Endodermal cell (in vitro differentiated cells): ENCODE measurements around the gene PPFIA2. TPM values are rescaled to one million over a fixed set of nuclear protein-coding genes. Genes with fewer than 3 reads are reported as not detected.

ENCODE experiments used
- DNase-seq: peaks from one replicate; pipeline ENCODE4 v3.0.0-alpha.2; 2017
- H3K27ac ChIP-seq: 2 replicates; pipeline ENCODE4 v1.5.1; 2013; ENCODE audit warnings: mild to moderate bottlenecking, low read depth, low read length, moderate library complexity
- H3K27me3 ChIP-seq: 2 replicates; pipeline ENCODE4 v1.6.1; 2013; ENCODE audit warnings: mild to moderate bottlenecking, low read length, moderate library complexity; ENCODE audit not compliant: insufficient read depth, control insufficient read depth, poor library complexity, severe bottlenecking
- H3K36me3 ChIP-seq: 2 replicates; pipeline ENCODE4 v1.7.0; 2013; ENCODE audit warnings: mild to moderate bottlenecking, low read length, moderate library complexity; ENCODE audit not compliant: control insufficient read depth, insufficient read depth
- H3K4me1 ChIP-seq: one replicate; pipeline ENCODE4 v1.7.0; 2013; ENCODE audit warnings: low read length; ENCODE audit not compliant: control insufficient read depth, insufficient read depth
- H3K4me3 ChIP-seq: 2 replicates; pipeline ENCODE4 v1.5.1; 2013; ENCODE audit warnings: mild to moderate bottlenecking, low read length, moderate library complexity
- H3K9ac ChIP-seq: 2 replicates; pipeline ENCODE4 v1.6.1; 2013; ENCODE audit warnings: mild to moderate bottlenecking, low read length, moderate library complexity; ENCODE audit not compliant: poor library complexity, severe bottlenecking; ENCODE audit errors: extremely low read depth
- H3K9me3 ChIP-seq: 2 replicates; pipeline ENCODE4 v1.6.1; 2013; ENCODE audit warnings: mild to moderate bottlenecking, low read length, moderate library complexity; ENCODE audit not compliant: control insufficient read depth
- H3K27ac Mint-ChIP-seq: 2 replicates; pipeline ENCODE4 v1.8.0; 2020; ENCODE audit warnings: mixed read lengths
- H3K27me3 Mint-ChIP-seq: 2 replicates; pipeline ENCODE4 v1.8.0; 2021; ENCODE audit warnings: mild to moderate bottlenecking, mixed read lengths; ENCODE audit not compliant: insufficient read depth
- H3K36me3 Mint-ChIP-seq: 2 replicates; pipeline ENCODE4 v1.8.0; 2020; ENCODE audit warnings: low read depth, mixed read lengths
- H3K4me1 Mint-ChIP-seq: 2 replicates; pipeline ENCODE4 v1.8.0; 2020; ENCODE audit warnings: mixed read lengths
- H3K4me3 Mint-ChIP-seq: 2 replicates; pipeline ENCODE4 v1.8.0; 2020; ENCODE audit warnings: mild to moderate bottlenecking, moderate library complexity, mixed read lengths
- H3K9me3 Mint-ChIP-seq: 2 replicates; pipeline ENCODE4 v1.8.0; 2020; ENCODE audit warnings: mild to moderate bottlenecking, mixed read lengths
- CTCF ChIP-seq: fragments of 200-600 bp; sonication (generic); conservative IDR thresholded peaks from 2 replicates; pipeline ENCODE4 v1.5.0; 2021; ENCODE audit warnings: antibody characterized with exemption, mild to moderate bottlenecking
- WGBS, 2 experiments: methylation state at CpG; one replicate each; pipeline versions ENCODE4 v1.1.5 to v1.1.7; 2013; ENCODE audit warnings: missing lambda C conversion rate in 2 of 2, mixed read lengths in 1 of 2; ENCODE audit not compliant: insufficient coverage in 1 of 2, insufficient read length in 1 of 2; 5-methylcytosine and 5-hydroxymethylcytosine counted together
- total RNA-seq, 2 donors: library from RNA; stranded (reverse); fragmentation: NEBNext Ultra II Directional in 1 of 2; extraction: Animal tissue kit (Norgen Biotek cat#: 25700) in 1 of 2; gene quantifications; 2 replicates in 1 of 2; 3 replicates in 1 of 2; pipeline ENCODE4 v1.2.1, GENCODE V29; 2021

The PPFIA2 gene
- total RNA-seq, 2 donors from 2014 or later: 1.2 TPM; not detected in 1

- peaks cover 11% of the 10 kb centered on the region for H3K4me1 Mint-ChIP-seq
- no peaks in the 10 kb centered on the region for H3K9me3 ChIP-seq
- peaks cover 10% of the 10 kb centered on the region for H3K36me3 Mint-ChIP-seq
- no peak overlapping the region for H3K27ac Mint-ChIP-seq
- H3K27me3 ChIP-seq: no peaks in the 10 kb centered on the region
- WGBS, 2 experiments: 75% methylated on average over 3 of the region's 4 CpGs; no CpG with 5 or more reads in 1 of the 2 experiments
- H3K9me3 Mint-ChIP-seq: no peaks in the 10 kb centered on the region
- H3K27ac ChIP-seq: no peak overlapping the region
- DNase-seq: no peak
- no peak overlapping the region for H3K4me3 Mint-ChIP-seq
- no peaks in the 10 kb centered on the region for H3K4me1 ChIP-seq
- TF ChIP-seq CTCF: peak; percentile 81
- H3K4me3 ChIP-seq: no peak overlapping the region
- H3K9ac ChIP-seq: no peak overlapping the region
- peaks cover 13% of the 10 kb centered on the region for H3K36me3 ChIP-seq
- no peaks in the 10 kb centered on the region for H3K27me3 Mint-ChIP-seq
These were observed 501.1 kb downstream of the PPFIA2 start for GRCh38 chr12:81257947-81258551.

- WGBS, 2 experiments: 94 to 100% methylated on average over 1 to 2 of the region's 2 CpGs
- Histone ChIP-seq H3K27me3 (no peaks in the 10 kb centered on the region), H3K9me3 (no peaks in the 10 kb centered on the region), H3K36me3 (peaks cover 13% of the 10 kb centered on the region), H3K4me3 (no peak overlapping the region), H3K27ac (no peak overlapping the region), H3K4me1 (no peaks in the 10 kb centered on the region), H3K9ac (no peak overlapping the region)
- Mint-ChIP-seq H3K4me3 (no peak overlapping the region), H3K9me3 (no peaks in the 10 kb centered on the region), H3K27me3 (no peaks in the 10 kb centered on the region), H3K36me3 (peaks cover 10% of the 10 kb centered on the region), H3K27ac (no peak overlapping the region), H3K4me1 (peaks cover 12% of the 10 kb centered on the region)
- peak; percentile 53 for DNase-seq
- TF ChIP-seq CTCF: peak; percentile 58
These were observed 503.2 kb downstream of the PPFIA2 start for GRCh38 chr12:81255947-81256346.

GRCh38 chr12:81255456-81255855 lies 503.7 kb downstream of the PPFIA2 start:
- peak; percentile 46 for DNase-seq
- Mint-ChIP-seq H3K4me1 (peaks cover 12% of the 10 kb centered on the region), H3K4me3 (no peak overlapping the region), H3K36me3 (peaks cover 10% of the 10 kb centered on the region), H3K9me3 (no peaks in the 10 kb centered on the region), H3K27ac (no peak overlapping the region), H3K27me3 (no peaks in the 10 kb centered on the region)
- Histone ChIP-seq H3K9me3 (no peaks in the 10 kb centered on the region), H3K4me3 (no peak overlapping the region), H3K4me1 (no peaks in the 10 kb centered on the region), H3K27ac (no peak overlapping the region), H3K9ac (no peak overlapping the region), H3K27me3 (no peaks in the 10 kb centered on the region), H3K36me3 (peaks cover 13% of the 10 kb centered on the region)
- 81 to 91% methylated on average over 4 to 7 of the region's 7 CpGs for WGBS, 2 experiments
- no peak for TF ChIP-seq CTCF
